Keratinocyte (primary cell): ENCODE results near the gene CIROP.

Source experiments
- EZH2 ChIP-seq: IDR thresholded peaks from one replicate; pipeline ENCODE4 v1.6.1; 2012; ENCODE audit warnings: inconsistent platforms, mild to moderate bottlenecking, low read length, moderate library complexity
- TF ChIP-seq, protein P1 (sequence below), 3 experiments: IDR thresholded peaks in 1 of 3; conservative IDR thresholded peaks in 1 of 3; optimal IDR thresholded peaks in 1 of 3; 2 replicates in 2 of 3; 3 replicates in 1 of 3; pipeline versions ENCODE3 to v1.5.1; 2011; ENCODE audit warnings: low read length in 3 of 3, mild to moderate bottlenecking in 3 of 3, moderate library complexity in 2 of 3, control low read depth in 1 of 3, inconsistent platforms in 1 of 3; ENCODE audit not compliant: insufficient read depth in 2 of 3; ENCODE audit errors: extremely low read depth in 1 of 3

DNA sequence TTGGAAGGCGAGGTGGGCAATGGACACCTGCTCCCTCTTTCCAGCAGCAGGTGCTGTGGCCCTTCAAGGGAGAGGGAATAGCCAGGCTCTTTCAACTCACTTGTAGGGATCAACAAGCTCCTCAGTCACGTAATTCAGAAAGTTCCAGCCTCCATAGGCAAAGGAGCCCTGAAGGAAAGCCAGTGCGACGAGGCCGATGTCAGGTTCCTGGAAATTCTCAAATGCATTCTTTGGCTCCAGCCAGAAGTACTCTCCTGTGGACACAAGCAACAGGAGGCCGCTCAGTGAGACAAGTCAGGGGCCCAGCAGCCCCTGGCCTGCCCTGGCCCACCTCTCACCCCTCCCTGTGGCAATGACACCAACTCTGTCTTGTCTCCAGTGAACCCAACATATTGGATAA lies 35.6 kb upstream of the CIROP start:
- TF ChIP-seq, protein P1, sequence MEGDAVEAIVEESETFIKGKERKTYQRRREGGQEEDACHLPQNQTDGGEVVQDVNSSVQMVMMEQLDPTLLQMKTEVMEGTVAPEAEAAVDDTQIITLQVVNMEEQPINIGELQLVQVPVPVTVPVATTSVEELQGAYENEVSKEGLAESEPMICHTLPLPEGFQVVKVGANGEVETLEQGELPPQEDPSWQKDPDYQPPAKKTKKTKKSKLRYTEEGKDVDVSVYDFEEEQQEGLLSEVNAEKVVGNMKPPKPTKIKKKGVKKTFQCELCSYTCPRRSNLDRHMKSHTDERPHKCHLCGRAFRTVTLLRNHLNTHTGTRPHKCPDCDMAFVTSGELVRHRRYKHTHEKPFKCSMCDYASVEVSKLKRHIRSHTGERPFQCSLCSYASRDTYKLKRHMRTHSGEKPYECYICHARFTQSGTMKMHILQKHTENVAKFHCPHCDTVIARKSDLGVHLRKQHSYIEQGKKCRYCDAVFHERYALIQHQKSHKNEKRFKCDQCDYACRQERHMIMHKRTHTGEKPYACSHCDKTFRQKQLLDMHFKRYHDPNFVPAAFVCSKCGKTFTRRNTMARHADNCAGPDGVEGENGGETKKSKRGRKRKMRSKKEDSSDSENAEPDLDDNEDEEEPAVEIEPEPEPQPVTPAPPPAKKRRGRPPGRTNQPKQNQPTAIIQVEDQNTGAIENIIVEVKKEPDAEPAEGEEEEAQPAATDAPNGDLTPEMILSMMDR (optimal IDR thresholded peaks at IDR 0.05 in 1 of 3, IDR thresholded peaks at IDR 0.05 in 1 of 3, conservative IDR thresholded peaks at IDR 0.05 in 1 of 3; ENCODE audit: extremely low read depth in 1 of 3, insufficient read depth in 2 of 3, low read length in 3 of 3) = no peak
- TF ChIP-seq EZH2 = no peak
